ENCODE results near the gene FSTL4. TPM values are rescaled to one million over a fixed set of nuclear protein-coding genes. Genes with fewer than 3 reads are reported as not detected.

The FSTL4 gene
- total and polyA plus RNA-seq, 2 of the 13 experiments (the other 11 are each of a cell fraction or from before 2014, with no cell fraction given): 2.1 to 3.0 TPM

GRCh38 chr5:133478199-133478985, 133.9 kb downstream of the FSTL4 start:
- intact Hi-C loops (cut with micrococcal nuclease; ENCODE audit: unreplicated experiment): no loop called here
- DNase-seq (ENCODE audit: low spot score): no peak
- ChIA-PET CTCF (ENCODE audit: low intra/inter-chr PET ratio, low total read pairs) (no interaction called here), POLR2A (no interaction called here)
- FAIRE-seq: no peak
- no peak overlapping the region for H3K27ac ChIP-seq (ENCODE audit: extremely low read length, insufficient read depth, low read length)
- ATAC-seq: no peak
- H2AFZ ChIP-seq (ENCODE audit: low read length): no peak overlapping the region
- H3K9ac ChIP-seq (ENCODE audit: insufficient read depth, low read depth, low read length): no peak overlapping the region
- H3K4me1 ChIP-seq (ENCODE audit: insufficient read depth, low read length): no peaks in the 10 kb centered on the region
- H3K9me3 ChIP-seq (ENCODE audit: low read length): no peaks in the 10 kb centered on the region
- WGBS (ENCODE audit: low lambda C conversion rate): 36% methylated on average over 10 of the region's 10 CpGs
- TF ChIP-seq, protein P1, sequence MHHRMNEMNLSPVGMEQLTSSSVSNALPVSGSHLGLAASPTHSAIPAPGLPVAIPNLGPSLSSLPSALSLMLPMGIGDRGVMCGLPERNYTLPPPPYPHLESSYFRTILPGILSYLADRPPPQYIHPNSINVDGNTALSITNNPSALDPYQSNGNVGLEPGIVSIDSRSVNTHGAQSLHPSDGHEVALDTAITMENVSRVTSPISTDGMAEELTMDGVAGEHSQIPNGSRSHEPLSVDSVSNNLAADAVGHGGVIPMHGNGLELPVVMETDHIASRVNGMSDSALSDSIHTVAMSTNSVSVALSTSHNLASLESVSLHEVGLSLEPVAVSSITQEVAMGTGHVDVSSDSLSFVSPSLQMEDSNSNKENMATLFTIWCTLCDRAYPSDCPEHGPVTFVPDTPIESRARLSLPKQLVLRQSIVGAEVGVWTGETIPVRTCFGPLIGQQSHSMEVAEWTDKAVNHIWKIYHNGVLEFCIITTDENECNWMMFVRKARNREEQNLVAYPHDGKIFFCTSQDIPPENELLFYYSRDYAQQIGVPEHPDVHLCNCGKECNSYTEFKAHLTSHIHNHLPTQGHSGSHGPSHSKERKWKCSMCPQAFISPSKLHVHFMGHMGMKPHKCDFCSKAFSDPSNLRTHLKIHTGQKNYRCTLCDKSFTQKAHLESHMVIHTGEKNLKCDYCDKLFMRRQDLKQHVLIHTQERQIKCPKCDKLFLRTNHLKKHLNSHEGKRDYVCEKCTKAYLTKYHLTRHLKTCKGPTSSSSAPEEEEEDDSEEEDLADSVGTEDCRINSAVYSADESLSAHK (CRISPR knock-in tag; IDR thresholded peaks at IDR 0.05; ENCODE audit: borderline replicate concordance): no peak
- no peak for TF ChIP-seq POLR2AphosphoS5 (IDR thresholded peaks at IDR 0.05; ENCODE audit: low read depth, low read length)
- TF ChIP-seq, protein P2, sequence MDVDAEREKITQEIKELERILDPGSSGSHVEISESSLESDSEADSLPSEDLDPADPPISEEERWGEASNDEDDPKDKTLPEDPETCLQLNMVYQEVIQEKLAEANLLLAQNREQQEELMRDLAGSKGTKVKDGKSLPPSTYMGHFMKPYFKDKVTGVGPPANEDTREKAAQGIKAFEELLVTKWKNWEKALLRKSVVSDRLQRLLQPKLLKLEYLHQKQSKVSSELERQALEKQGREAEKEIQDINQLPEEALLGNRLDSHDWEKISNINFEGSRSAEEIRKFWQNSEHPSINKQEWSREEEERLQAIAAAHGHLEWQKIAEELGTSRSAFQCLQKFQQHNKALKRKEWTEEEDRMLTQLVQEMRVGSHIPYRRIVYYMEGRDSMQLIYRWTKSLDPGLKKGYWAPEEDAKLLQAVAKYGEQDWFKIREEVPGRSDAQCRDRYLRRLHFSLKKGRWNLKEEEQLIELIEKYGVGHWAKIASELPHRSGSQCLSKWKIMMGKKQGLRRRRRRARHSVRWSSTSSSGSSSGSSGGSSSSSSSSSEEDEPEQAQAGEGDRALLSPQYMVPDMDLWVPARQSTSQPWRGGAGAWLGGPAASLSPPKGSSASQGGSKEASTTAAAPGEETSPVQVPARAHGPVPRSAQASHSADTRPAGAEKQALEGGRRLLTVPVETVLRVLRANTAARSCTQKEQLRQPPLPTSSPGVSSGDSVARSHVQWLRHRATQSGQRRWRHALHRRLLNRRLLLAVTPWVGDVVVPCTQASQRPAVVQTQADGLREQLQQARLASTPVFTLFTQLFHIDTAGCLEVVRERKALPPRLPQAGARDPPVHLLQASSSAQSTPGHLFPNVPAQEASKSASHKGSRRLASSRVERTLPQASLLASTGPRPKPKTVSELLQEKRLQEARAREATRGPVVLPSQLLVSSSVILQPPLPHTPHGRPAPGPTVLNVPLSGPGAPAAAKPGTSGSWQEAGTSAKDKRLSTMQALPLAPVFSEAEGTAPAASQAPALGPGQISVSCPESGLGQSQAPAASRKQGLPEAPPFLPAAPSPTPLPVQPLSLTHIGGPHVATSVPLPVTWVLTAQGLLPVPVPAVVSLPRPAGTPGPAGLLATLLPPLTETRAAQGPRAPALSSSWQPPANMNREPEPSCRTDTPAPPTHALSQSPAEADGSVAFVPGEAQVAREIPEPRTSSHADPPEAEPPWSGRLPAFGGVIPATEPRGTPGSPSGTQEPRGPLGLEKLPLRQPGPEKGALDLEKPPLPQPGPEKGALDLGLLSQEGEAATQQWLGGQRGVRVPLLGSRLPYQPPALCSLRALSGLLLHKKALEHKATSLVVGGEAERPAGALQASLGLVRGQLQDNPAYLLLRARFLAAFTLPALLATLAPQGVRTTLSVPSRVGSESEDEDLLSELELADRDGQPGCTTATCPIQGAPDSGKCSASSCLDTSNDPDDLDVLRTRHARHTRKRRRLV (CRISPR knock-in tag; IDR thresholded peaks at IDR 0.05): no peak
- peaks cover 3 to 31% of the 10 kb centered on the region in 2 experiments; a peak in 2 of 5 replicates for H3K27me3 ChIP-seq (ENCODE audit: control insufficient read depth in 1 of 2, insufficient read depth in 2 of 2, low read length in 2 of 2)
- no peaks in the 10 kb centered on the region for H3K79me2 ChIP-seq (ENCODE audit: insufficient read depth, low read length)
- in situ Hi-C loops (cut with HindIII; ENCODE audit: extremely low pct_ligation_motif_present, low pct_unique_long_range_greater_than_20kb): no loop called here
- H4K20me1 ChIP-seq (ENCODE audit: insufficient read depth, low read length): no peaks in the 10 kb centered on the region
- BruUV-seq (replicated peaks): no TSS peak
- no peak overlapping the region for H3K4me3 ChIP-seq (replicated peaks in 1 of 3; ENCODE audit: insufficient read depth in 1 of 3, low read depth in 2 of 3, low read length in 3 of 3)
- H3K36me3 ChIP-seq (replicated peaks in 1 of 2; ENCODE audit: control insufficient read depth in 1 of 2, insufficient read depth in 2 of 2, low read length in 2 of 2): no peaks in the 10 kb centered on the region
- H3K4me2 ChIP-seq (ENCODE audit: low read depth, low read length): no peak overlapping the region

Measured in HepG2 (cell line).